COR-L47 (cell line): ENCODE data around the gene CCDC60.

ENCODE experiments used
- DNase-seq: peaks from one replicate; lab custom pipeline; 2025; lab: John Stamatoyannopoulos, UW

CCDC60 gene

DNA sequence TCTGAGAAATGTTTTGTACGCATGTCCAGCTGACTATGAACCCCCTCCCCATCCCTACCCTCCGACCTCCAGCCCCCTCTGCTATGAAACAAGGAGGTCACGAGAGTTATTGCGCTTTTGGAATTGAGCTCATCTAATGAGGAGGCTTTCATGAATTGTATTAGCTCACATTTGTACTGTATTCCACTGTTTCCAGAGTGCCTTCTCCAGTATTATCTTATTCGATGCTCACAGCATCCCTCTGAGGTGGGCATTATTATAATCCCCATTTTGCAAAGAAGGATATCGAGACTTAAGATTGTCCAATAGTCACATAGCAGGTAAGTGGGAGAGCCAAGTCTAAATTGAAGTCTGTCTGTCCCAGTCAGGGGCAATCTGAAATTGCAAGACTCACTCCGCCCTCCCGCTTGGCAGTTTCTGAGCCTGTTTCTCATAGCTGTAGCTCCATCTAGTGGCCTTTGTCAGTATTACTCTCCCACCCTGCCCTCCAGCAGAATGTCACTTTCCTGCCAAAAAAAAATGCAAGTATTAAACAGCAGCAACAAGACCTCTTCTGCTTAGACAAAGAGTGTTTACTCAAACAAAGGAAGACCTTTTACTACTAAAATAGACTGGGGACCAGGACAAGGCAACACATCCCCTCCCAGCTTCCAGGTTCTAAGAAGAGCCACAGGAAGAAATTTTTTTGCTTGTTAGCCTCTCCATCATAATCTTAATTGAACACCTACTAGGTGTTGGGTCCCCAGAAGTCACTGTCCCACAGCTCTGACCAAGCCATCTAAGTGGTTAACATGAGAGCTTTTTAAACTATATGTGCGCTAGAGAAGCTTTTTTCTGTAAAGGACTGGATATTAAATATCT, 210.5 kb downstream of the CCDC60 start:
- peak; percentile 59 for DNase-seq

DNA sequence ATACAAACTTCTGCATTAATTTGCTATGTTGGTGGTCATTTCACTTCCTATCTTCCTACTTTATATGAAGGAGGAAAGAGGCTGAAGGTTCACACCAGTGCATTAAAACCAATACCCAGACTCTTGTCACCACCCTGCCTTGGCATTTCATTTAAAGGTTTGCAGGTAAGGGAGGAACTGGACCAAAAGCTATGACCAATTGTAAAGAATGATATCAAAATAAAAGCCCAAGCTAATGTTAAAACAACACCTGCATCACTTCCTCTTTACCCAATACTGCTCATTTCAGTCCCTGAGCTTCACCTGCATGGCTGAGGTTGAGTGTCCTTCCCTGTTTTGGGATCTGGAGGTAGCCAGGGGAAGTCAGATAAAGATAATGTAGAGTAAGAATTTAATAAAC, 211.8 kb downstream of the CCDC60 start:
- DNase-seq: no peak

DNA sequence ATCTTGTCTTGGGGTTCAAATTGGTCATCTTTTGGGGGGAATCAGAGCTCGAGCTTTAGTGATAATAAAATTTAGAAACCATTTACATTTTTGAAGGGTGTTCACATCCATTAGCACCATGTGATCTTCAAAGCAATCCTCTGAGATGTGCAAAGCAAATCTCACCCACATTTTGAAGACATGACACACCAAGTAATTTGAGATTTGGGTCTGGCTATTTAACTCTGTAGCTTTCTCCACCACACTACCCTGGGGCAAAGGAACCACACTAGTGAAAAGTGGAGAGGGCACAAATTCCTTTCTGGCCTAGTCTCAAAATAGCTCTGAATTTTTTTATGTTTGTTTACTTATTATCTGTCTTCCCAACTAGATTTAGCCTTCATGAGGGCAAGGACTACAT, 212.5 kb downstream of the CCDC60 start:
- DNase-seq: no peak

GRCh38 chr12:119556854-119557253, 222.3 kb downstream of the CCDC60 start:
- no peak for DNase-seq

DNA sequence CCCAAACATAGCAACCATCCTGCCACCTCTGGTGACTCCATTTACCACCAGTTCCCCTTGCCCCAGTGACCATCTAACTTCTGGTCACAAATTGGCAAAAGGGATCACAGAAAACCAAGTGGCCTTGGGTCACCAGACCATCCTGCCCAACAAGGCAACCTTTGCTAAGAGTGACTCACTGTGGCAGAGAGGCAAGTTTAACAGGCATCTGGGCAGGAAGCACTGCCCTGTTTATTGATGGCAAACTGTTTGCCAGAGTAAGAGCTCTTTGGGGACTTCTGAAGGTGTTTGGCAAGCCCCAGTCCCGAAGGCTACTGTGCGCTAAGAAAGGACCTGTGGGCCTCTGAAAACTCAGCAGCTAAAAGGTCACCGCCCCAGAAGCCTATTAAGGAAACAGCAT, 230.9 kb downstream of the CCDC60 start:
- no peak for DNase-seq

GRCh38 chr12:119570771-119571170, 236.2 kb downstream of the CCDC60 start:
- no peak for DNase-seq

DNA sequence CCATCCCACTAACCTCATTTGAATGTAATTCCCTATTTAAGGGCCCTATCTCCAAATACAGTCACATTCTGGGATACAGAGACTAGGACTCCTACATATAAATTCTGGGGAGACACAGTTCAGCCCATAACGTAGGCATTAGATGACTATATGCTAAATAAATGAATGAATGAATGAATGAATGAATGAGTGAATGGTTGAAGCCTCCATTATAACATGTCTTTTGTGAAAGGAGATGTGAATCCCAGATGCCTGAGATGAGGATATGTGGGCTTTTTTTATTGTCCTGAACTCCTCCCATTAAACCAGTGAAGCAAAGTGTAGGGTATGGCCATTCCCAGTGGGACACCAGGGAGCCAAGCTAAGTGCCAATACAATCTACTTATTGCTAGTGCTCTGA, 238.6 kb downstream of the CCDC60 start:
- no peak for DNase-seq

DNA sequence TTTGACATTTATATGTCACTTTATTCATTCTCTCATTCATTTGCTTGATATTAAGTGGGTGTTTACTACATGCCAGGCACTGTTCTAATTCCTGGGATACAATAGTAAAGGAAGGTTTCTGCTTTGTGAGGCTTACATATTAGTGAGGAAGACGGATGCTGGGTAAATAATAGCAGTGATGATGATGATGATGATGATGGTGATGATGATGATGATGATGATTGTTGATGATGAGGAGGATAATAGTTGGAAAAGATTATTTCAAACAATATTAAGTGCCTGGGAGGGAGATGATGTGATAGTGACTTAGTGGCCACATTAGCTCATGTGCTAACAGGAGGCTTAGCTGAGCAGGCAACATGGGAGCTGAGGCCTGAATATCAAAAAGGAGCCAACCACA, 239.7 kb downstream of the CCDC60 start:
- no peak for DNase-seq

DNA sequence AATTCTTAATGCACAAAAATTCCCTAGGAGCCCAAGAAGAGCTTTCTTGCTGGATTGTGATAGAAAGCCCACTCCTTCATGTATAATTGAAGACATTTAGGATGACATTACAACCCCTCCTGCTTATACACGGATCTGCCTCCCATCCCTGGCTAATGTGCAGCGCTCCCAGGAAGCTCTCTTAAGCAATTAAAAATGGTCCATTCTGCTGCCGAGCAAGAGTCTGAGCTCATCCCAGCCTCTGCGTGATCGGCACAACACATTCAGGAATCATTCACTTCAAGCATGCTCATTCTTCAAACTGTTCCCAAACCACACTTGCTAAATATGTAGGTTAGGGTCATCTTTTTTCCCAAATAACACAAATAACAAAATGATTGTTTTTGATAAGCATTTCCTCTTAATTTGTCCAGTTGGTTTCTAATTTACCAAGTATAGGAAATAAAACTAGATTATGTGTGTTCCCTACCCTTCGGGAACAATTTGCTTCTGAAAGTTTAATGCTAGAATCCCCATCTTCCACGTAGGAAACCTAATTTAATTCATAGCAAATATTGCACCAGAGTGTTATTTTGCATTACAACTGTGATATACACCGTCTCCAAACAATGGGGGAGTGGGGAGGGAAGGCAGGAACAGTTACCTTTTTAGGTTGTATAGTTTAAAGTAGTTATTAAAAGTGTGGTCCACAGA, 241.7 kb downstream of the CCDC60 start:
- DNase-seq: no peak

DNA sequence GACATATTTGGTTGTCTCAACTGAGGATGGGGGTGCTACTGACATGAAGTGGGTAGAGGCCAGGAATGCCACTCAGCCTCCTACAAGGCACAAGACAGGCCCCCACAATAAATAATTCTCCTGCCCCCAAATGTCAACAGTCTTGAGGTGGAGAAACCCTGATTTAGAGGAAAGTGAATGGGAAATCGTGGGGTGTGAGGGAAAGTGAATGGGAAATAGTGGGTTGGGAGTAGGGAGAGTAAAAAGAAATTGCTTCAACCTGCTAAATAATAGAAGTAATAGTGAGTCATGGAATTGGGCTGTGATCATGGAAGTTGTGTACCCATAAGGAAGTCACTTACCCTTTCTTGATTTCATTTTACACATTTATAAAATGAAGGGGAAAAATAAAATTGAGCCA, 242.4 kb downstream of the CCDC60 start:
- DNase-seq: no peak

DNA sequence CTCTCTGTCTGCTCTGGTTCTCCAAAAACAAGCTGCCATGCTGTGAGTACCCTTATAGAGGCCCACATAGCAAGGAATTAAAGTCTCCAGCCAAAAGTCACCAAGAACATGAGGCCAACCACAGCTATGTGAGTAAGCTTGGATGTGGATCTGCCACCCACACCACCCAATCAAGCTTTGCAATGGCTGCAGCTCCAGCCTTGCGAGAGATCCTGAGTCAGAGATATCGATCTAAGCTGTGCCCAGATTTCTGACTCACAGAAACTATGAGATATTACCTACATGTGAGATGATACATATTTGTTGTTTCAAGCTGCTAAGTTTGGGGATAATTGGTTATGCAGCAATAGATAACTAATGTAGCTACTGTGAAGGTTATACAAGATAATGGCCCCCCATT, 243.6 kb downstream of the CCDC60 start:
- no peak for DNase-seq

DNA sequence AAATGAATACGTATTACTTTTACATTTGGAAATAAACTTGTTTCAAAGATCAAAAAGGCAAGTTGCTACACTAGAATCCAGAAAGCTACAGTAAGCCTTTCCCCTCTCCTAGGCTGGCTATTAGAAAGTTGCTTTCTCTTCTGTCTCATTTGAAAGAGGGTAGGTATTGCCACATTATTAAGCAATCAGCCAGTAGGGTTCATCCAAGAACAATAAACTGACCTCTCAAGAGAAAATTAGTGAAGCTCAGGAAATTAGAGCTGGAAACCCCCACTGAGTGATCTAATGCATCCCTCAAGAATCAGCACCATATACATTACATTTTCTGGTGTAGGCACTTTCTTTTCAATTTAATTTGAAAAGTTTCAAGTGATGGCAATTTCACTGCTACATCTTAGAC, 254.6 kb downstream of the CCDC60 start:
- no peak for DNase-seq

- DNase-seq: no peak
Observed at GRCh38 chr12:119589634-119590033, 255.1 kb downstream of the CCDC60 start.
